Activated CD8-positive, alpha-beta memory T cell treated with anti-CD3 and anti-CD28 coated beads, Interleukin-2, amount 50 U/mL, for 1 hour (primary cell): ENCODE data around the gene SLC22A17.

Experiments
- DNase-seq: peaks from one replicate; pipeline ENCODE4 v3.0.0-alpha.2; 2020; ENCODE audit errors: extremely low read depth

The SLC22A17 gene

DNA sequence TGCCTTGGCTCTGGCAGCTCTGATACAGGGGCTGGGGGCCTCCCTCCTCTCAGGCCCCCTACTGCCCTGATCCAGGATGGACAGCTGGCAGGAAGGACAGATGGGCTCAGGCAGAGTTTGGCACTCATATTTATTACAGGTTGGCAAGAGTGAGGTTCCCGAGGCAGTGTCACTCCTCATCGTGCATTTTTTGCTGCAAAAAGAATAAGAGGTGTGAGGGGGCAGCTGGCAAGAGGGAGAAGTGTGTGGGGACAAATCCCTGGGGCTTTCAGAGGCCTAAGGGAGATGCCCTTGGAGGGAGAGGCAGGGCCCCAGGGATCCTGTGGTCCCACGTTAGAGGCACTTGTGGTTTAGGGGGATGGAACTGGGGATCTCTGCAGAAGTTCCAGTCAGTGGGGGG is 29.2 kb upstream of the SLC22A17 start:
- no peak for DNase-seq

DNA sequence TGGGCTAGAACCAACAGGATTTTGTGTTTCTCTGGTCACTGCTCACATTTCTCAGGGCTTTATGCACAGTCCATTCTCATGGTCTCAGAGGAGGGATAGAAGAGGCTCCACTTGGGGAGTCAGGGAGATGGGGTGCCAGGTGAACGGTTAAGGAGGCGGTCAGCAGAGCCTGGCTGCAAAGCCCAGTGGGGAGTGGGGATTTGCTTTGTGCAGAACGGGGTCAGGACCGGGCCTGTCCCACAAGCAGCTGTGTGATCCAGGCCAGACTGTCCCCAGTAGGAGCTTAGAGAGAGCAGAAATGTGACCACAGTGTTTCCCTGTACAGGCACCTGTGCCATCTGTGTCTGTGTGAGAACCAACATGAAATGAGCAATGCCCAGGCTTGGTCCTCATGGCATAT is 28.3 kb upstream of the SLC22A17 start:
- DNase-seq: no peak

DNA sequence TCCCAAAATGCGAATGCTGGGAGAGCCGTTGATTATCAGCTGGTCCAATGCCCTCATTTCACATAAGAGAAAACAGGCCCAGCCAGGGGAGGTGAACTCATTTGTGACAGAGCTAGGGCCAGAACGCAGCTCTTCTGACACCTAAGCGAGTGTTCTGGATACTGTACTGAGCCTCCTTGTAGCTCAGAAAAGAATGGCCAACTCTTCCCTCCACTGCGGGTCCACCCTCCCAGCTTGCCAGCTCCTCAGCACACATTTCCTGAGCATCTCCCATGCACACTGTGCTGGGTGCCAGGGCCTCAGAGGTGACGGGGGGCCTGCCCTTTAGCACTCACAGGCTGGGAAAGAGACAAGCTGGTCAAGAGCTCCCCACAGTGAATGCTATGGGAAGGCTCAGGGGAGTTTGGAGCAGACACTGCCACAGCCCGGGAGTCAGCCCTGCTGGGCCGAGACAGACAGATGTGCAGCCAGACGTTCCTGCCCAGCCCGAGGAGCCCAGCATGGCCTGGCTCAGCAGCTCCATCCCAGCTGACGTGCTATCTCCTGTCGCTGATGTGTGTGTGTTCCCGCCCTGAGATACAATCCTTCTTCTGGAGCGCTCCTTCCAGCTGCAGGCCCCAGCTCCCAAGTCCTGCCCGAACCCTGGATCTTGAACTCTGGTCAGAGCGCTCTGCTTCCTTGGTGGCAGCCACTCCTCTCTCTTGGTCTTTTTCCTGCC is 27.7 kb upstream of the SLC22A17 start:
- DNase-seq: no peak

DNA sequence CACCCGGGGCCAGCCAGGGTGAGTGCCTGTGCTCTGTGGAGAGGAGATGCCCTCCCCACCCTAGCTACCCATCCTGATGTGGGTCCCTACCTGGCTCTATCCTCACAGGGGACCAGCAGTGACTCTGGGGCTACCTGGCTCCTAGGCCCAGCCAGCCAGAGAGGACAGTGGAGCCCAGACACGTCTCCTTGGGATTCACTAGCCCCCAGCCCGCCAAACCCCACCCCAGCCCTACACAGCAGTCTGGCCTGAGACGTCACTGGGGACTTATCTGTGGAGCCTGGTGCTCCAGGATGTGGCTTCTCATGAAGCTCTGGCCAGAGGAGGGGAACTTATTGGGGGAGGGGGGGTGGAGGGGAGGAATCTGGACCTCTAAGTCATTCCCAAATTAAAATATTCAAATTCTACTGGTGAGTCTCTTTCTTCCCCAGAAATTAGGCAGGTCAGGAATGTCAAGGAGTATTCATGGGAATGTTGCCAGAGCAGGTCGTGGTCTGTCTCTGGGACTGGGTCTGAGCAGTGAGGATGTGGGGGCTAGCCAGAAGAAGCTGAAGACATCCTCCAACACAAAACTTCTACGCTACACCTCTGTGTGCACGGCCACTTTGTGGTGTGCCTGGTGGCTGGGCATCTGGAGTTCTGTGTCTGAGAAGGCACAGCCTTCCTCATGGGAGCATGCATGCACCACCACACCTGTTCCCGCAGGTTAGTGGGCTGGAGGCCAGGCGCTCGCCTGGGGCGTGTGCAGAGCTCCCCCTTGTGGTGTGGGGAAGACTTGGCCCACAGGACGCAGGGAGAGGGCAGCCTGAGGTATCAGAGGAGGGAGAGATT is 26.9 kb upstream of the SLC22A17 start:
- peak; percentile 40 for DNase-seq

DNA sequence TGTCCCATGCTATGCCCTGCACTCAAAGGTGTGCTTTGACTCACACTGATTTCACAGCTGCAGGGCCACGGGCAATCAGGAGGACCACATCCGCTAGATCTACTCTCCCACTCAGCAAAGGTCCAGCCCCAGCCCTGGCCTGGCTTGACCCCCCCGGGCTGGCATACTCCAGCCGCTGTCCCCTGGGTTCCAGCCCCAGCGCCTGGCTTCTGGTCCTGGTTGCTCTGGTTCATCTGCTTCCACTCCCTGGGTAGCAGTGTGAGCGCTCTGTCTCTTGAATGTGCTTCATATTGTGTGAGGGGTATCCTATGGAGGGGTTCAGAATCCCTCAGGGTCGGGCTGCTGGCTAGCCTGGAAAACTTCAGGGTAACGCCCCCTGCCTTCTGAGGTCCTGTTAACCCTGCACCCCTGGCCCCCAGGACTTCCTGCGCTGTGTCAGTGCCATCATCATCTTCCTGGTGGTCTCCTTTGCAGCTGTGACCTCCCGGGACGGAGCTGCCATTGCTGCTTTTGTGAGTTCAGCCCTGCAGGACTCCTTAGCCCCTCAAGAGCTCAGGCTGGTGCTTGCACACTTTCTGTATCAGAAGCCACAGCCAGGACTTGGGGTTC is 26.0 kb upstream of the SLC22A17 start:
- DNase-seq: no peak

- no peak for DNase-seq
Observed at GRCh38 chr14:23377573-23378563, 25.2 kb upstream of the SLC22A17 start.

DNA sequence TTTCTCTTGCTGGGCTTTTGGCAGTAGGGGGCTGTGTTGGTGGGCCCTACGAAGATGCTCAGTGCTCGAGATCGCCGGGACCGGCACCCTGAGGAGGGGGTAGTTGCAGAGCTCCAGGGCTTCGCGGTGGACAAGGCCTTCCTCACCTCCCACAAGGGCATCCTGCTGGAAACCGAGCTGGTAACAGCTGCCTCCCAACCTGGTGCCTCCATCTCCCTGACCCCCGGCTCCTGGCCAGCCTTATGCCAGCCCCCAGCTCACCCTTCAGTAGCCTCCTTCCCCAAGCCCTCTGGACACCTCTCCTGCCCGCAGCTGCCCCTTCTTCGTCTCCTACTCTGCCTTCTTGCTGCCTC is 24.5 kb upstream of the SLC22A17 start:
- no peak for DNase-seq

GRCh38 chr14:23376482-23377197 is 24.0 kb upstream of the SLC22A17 start, which contains the start of gene CMTM5:
Gene CMTM5 (plus strand): TSS chr14:23377046. CDS start chr14:23377252, 206 bp downstream.
- no peak for DNase-seq

DNA sequence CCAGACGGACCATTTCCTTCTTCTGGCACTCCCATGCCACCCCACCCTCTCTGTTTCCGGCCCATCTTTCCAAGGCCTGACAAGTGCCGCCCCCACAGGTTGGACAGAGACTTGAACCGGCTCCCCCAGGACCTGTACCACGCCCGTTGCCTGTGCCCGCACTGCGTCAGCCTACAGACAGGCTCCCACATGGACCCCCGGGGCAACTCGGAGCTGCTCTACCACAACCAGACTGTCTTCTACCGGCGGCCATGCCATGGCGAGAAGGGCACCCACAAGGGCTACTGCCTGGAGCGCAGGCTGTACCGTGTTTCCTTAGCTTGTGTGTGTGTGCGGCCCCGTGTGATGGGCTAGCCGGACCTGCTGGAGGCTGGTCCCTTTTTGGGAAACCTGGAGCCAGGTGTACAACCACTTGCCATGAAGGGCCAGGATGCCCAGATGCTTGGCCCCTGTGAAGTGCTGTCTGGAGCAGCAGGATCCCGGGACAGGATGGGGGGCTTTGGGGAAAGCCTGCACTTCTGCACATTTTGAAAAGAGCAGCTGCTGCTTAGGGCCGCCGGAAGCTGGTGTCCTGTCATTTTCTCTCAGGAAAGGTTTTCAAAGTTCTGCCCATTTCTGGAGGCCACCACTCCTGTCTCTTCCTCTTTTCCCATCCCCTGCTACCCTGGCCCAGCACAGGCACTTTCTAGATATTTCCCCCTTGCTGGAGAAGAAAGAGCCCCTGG is 23.0 kb upstream of the SLC22A17 start:
- no peak for DNase-seq

GRCh38 chr14:23373041-23373440 is 20.4 kb upstream of the SLC22A17 start:
- no peak for DNase-seq

GRCh38 chr14:23372509-23372908 is 19.8 kb upstream of the SLC22A17 start, which contains the start of gene IL25:
Gene IL25 (plus strand): TSS chr14:23372809.
- no peak for DNase-seq

DNA sequence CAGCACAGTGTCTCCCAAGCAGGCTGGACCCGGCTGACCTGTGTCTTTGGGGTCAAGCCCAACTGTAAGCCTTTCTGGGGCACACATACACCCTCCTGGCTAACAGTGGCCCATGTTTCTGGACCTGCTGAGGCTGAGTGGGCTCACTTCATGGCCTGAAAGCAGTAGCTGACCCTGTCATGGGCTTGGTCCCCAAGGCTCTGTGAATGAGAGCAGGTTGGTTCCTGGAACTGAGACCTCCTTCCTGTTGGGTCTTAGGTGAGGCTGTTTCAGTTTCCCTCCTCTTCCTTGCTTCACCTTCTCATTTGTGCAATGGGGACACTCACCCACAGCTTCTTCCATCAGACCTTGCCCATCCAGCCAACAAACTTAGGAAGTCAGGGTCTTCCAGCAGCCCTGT is 19.2 kb upstream of the SLC22A17 start:
- DNase-seq: no peak

GRCh38 chr14:23370221-23370620 is 17.5 kb upstream of the SLC22A17 start:
- DNase-seq: no peak

- no peak for DNase-seq
Observed at GRCh38 chr14:23366426-23366921, 13.8 kb upstream of the SLC22A17 start.

DNA sequence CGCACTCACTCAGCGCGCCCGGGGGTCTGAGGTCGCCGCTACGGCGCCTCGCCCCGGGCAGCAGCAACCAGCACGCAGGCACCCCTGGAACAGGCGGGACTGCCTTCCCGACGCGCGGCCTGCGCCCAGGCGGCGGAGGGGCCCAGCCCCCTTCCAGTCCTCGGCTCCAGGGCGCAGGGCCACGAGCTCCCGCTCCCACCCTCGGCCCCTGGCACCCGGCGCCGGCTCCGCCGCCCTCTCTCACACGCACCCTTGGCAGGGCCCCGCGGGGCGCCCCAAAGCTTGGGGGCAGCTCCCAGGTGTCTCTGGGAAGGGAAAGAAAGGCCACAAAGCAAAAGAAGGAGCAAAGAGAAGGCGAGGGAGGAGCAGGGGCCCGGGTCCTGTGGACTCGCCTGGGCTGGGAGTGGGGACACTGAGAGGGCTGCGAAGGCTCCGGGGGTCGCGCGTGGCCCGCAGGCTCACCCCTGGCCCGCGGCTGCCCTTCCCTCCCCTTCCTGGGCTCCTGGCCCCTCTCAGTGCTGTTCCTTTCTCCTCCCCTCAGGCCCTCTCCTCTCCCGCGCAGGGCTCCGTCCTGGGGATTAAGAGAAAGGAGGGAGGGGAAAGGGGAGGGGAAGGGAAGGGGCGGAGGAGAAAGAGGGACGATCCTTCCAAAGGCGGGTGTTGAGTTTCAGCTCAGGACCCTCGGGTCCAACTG is 13.2 kb upstream of the SLC22A17 start:
- DNase-seq: no peak

- no peak for DNase-seq
Observed at GRCh38 chr14:23365036-23365731, 12.5 kb upstream of the SLC22A17 start, which contains the start of gene EFS. Gene EFS (minus strand): TSS chr14:23365172. CDS start chr14:23365025, 147 bp downstream.

GRCh38 chr14:23364164-23365035 is 11.7 kb upstream of the SLC22A17 start:
- DNase-seq: no peak

GRCh38 chr14:23362200-23362599 is 9.5 kb upstream of the SLC22A17 start:
- no peak for DNase-seq
